ENCODE data around the gene DMGDH. TPM values are rescaled to one million over a fixed set of nuclear protein-coding genes. Genes with fewer than 3 reads are reported as not detected.
A peak's percentile ranks its signal among the peaks of the same experiment; 100 is the strongest.

Gene DMGDH
- total RNA-seq, 1 experiment from 2014 or later = not detected

- no peak overlapping the region for H2BK15ac ChIP-seq (ENCODE audit: low read depth, low read length)
- peaks cover 0 to 10% of the 10 kb centered on the region in 2 experiments; a peak in 3 of 5 replicates for H3K9me3 Mint-ChIP-seq
- H4K5ac ChIP-seq (ENCODE audit: insufficient read length, low read depth, low read length) = no peak overlapping the region
- H2BK12ac ChIP-seq (ENCODE audit: insufficient read length, low read depth, low read length) = no peak overlapping the region
- H2AK5ac ChIP-seq (ENCODE audit: insufficient read length, low read length) = no peak overlapping the region
- no peaks in the 10 kb centered on the region for H4K20me1 ChIP-seq (ENCODE audit: control insufficient read depth, insufficient read depth, insufficient read length)
- H3K27me3 Mint-ChIP-seq (ENCODE audit: low read depth) = peaks cover 3% of the 10 kb centered on the region
- no peak overlapping the region for H2BK5ac ChIP-seq (ENCODE audit: insufficient read length, low read length)
- no peak overlapping the region for H3K4me2 ChIP-seq (ENCODE audit: insufficient read depth, insufficient read length, low read length)
- H3K56ac ChIP-seq (ENCODE audit: insufficient read length, low read depth, low read length) = no peak overlapping the region
- no peaks in the 10 kb centered on the region for H3K9me3 ChIP-seq (ENCODE audit: control insufficient read depth, low read depth, low read length)
- H3K4me3 Mint-ChIP-seq = no peak overlapping the region
- H4K8ac ChIP-seq (replicated peaks; ENCODE audit: insufficient read length, low read depth, low read length) = no peak overlapping the region
- H3K27ac ChIP-seq (ENCODE audit: insufficient read length, low read depth, low read length) = no peak overlapping the region
- H3K23ac ChIP-seq (ENCODE audit: insufficient read length, low read depth, low read length) = no peak overlapping the region
- H4K91ac ChIP-seq (ENCODE audit: insufficient read length, low read depth, low read length) = no peak overlapping the region
- no peak overlapping the region for H2BK120ac ChIP-seq (ENCODE audit: low read depth, low read length, poor library complexity, severe bottlenecking)
- H3T11ph ChIP-seq (ENCODE audit: low read length) = no peak overlapping the region
- no peaks in the 10 kb centered on the region for H3K79me1 ChIP-seq (ENCODE audit: insufficient read depth, low read depth, low read length, poor library complexity, severe bottlenecking)
- H3K79me2 ChIP-seq (ENCODE audit: insufficient read depth, low read length) = no peaks in the 10 kb centered on the region
- no peaks in the 10 kb centered on the region for H3K23me2 ChIP-seq (ENCODE audit: insufficient read length, low read depth, low read length, poor library complexity, severe bottlenecking)
- H3K4me1 ChIP-seq (ENCODE audit: insufficient read depth, low read length) = no peaks in the 10 kb centered on the region
- no peak overlapping the region for H3K9ac ChIP-seq (ENCODE audit: extremely low read depth, insufficient read length, low read length)
- no peak for TF ChIP-seq CTCF (conservative IDR thresholded peaks at IDR 0.05)
- H3K4ac ChIP-seq (ENCODE audit: low read depth, low read length) = no peak overlapping the region
- no peak overlapping the region for H3K14ac ChIP-seq (ENCODE audit: insufficient read depth, low read length)
- DNase-seq = no peak
- H3K36me3 Mint-ChIP-seq (ENCODE audit: insufficient read depth in 1 of 3, low read depth in 3 of 3) = peaks cover 0 to 4% (median 4%) of the 10 kb centered on the region in 3 experiments; a peak in 2 of 7 replicates
- peak overlapping the region in 1 of 3 experiments; percentile 44; a peak in 1 of 7 replicates for H3K27ac Mint-ChIP-seq
- H2BK20ac ChIP-seq (ENCODE audit: low read depth, low read length, poor library complexity, severe bottlenecking) = no peak overlapping the region
- no peak overlapping the region for H3K18ac ChIP-seq (ENCODE audit: insufficient read length, low read depth, low read length)
- H3K27me3 ChIP-seq (ENCODE audit: insufficient read depth, low read length) = no peaks in the 10 kb centered on the region
- no CpG with 5 or more reads among the region's 6 CpGs for WGBS (ENCODE audit: extremely low coverage, insufficient read length, low lambda C conversion rate)
- peaks cover 2 to 11% of the 10 kb centered on the region in 2 experiments; a peak in 2 of 4 replicates for H3K4me1 Mint-ChIP-seq
- H2AFZ ChIP-seq (ENCODE audit: low read length) = no peak overlapping the region
These were observed 5.2 kb upstream of the DMGDH start for GRCh38 chr5:79074641-79075040.

Measured in H9 (cell line).